ENCODE results near the gene GPC4. TPM values are rescaled to one million over a fixed set of nuclear protein-coding genes. Genes with fewer than 3 reads are reported as not detected.

GPC4 gene
- polyA plus RNA-seq, 1 donor from 2014 or later = 1.2 TPM

GRCh38 chrX:133418588-133418987, 3.3 kb upstream of the GPC4 start:
- Histone ChIP-seq H3K4me3 (ENCODE audit: low read length) (no peak overlapping the region), H3K36me3 (ENCODE audit: insufficient read depth, low read length) (no peaks in the 10 kb centered on the region), H3K9ac (ENCODE audit: low read length) (no peak overlapping the region), H4K20me1 (ENCODE audit: insufficient read depth) (no peaks in the 10 kb centered on the region), H3K9me3 (ENCODE audit: low read length) (no peaks in the 10 kb centered on the region), H3K79me2 (replicated peaks; ENCODE audit: insufficient read depth, low read length) (no peaks in the 10 kb centered on the region), H2AFZ (ENCODE audit: low read depth, low read length) (no peak overlapping the region), H3K9me2 (ENCODE audit: insufficient read depth, low read length) (no peaks in the 10 kb centered on the region), H3K27ac (ENCODE audit: low read length) (no peak overlapping the region), H3K4me2 (ENCODE audit: low read length) (no peak overlapping the region), H3K27me3 (ENCODE audit: insufficient read depth, low read depth, low read length) (peaks cover 23% of the 10 kb centered on the region), H3F3A (ENCODE audit: insufficient read depth, low read length, poor library complexity, severe bottlenecking) (no peaks in the 10 kb centered on the region)
- TF ChIP-seq REST (IDR thresholded peaks at IDR 0.05; ENCODE audit: borderline replicate concordance) = no peak
- TF ChIP-seq EZH2 (IDR thresholded peaks at IDR 0.05; ENCODE audit: borderline replicate concordance, insufficient read depth, low read length, poor library complexity, severe bottlenecking) = no peak
- no peak for TF ChIP-seq SMC3 (conservative IDR thresholded peaks at IDR 0.05; ENCODE audit: poor library complexity)
- no peak for TF ChIP-seq CTCF (IDR thresholded peaks at IDR 0.05; ENCODE audit: poor library complexity, severe bottlenecking)
- no peak for TF ChIP-seq POLR2AphosphoS5 (IDR thresholded peaks at IDR 0.05)
- no peak for TF ChIP-seq TAF1 (IDR thresholded peaks at IDR 0.05; ENCODE audit: low read depth)
- TF ChIP-seq MXI1 (conservative IDR thresholded peaks at IDR 0.05; ENCODE audit: poor library complexity, severe bottlenecking) = no peak
- no peak for TF ChIP-seq EP300 (conservative IDR thresholded peaks at IDR 0.05; ENCODE audit: poor library complexity, severe bottlenecking)
- TF ChIP-seq RAD21 (conservative IDR thresholded peaks at IDR 0.05) = no peak

GRCh38 chrX:133417364-133417763, 2.1 kb upstream of the GPC4 start:
- Histone ChIP-seq H3K27me3 (ENCODE audit: insufficient read depth, low read depth, low read length) (peaks cover 26% of the 10 kb centered on the region), H3K36me3 (ENCODE audit: insufficient read depth, low read length) (no peaks in the 10 kb centered on the region), H3K4me3 (ENCODE audit: low read length) (no peak overlapping the region), H3F3A (ENCODE audit: insufficient read depth, low read length, poor library complexity, severe bottlenecking) (no peaks in the 10 kb centered on the region), H2AFZ (ENCODE audit: low read depth, low read length) (no peak overlapping the region), H3K4me2 (ENCODE audit: low read length) (no peak overlapping the region), H3K27ac (ENCODE audit: low read length) (no peak overlapping the region), H3K79me2 (replicated peaks; ENCODE audit: insufficient read depth, low read length) (no peaks in the 10 kb centered on the region), H3K9me2 (ENCODE audit: insufficient read depth, low read length) (no peaks in the 10 kb centered on the region), H3K9ac (ENCODE audit: low read length) (no peak overlapping the region), H3K9me3 (ENCODE audit: low read length) (no peaks in the 10 kb centered on the region), H4K20me1 (ENCODE audit: insufficient read depth) (no peaks in the 10 kb centered on the region)
- TF ChIP-seq TAF1 (IDR thresholded peaks at IDR 0.05; ENCODE audit: low read depth) (no peak), EP300 (conservative IDR thresholded peaks at IDR 0.05; ENCODE audit: poor library complexity, severe bottlenecking) (no peak), CTCF (IDR thresholded peaks at IDR 0.05; ENCODE audit: poor library complexity, severe bottlenecking) (no peak), MXI1 (conservative IDR thresholded peaks at IDR 0.05; ENCODE audit: poor library complexity, severe bottlenecking) (no peak), POLR2AphosphoS5 (IDR thresholded peaks at IDR 0.05) (no peak), RAD21 (conservative IDR thresholded peaks at IDR 0.05) (no peak), SMC3 (conservative IDR thresholded peaks at IDR 0.05; ENCODE audit: poor library complexity) (no peak), REST (IDR thresholded peaks at IDR 0.05; ENCODE audit: borderline replicate concordance) (no peak), EZH2 (IDR thresholded peaks at IDR 0.05; ENCODE audit: borderline replicate concordance, insufficient read depth, low read length, poor library complexity, severe bottlenecking) (no peak)
